GM12878 (cell line): ENCODE data around the gene SPATC1L. TPM values are rescaled to one million over a fixed set of nuclear protein-coding genes. Genes with fewer than 3 reads are reported as not detected.

Source experiments
- ATAC-seq: fragments of 200-7000 bp; cut with Tn5 transposase; 3 replicates; pipeline ENCODE4 v1.9.1; 2020; ENCODE audit warnings: mild to moderate bottlenecking, moderate library complexity
- BruUV-seq: library from RNA; stranded (reverse); fragments of 400-500 nt; replicated peaks from 2 replicates; lab custom pipeline; 2021; lab: Mats Ljungman, UMichigan
- CTCF ChIA-PET: fragments of 300-600 bp; sonication (Branson Sonifier 250); formaldehyde crosslinking; extraction: SDS; loops from one replicate; lab custom pipeline; 2021; ENCODE audit warnings: inconsistent platforms; lab: Yijun Ruan, JAX
- POLR2A ChIA-PET: fragments of 350-600 bp; formaldehyde crosslinking; extraction: SDS; loops from one replicate; lab custom pipeline; 2021; ENCODE audit warnings: inconsistent platforms; lab: Charles Lee
- RAD21 ChIA-PET: fragments of 300-600 bp; sonication (Branson Sonifier 250); formaldehyde crosslinking; loops from one replicate; lab custom pipeline; 2023; ENCODE audit warnings: antibody characterized with exemption; ENCODE audit not compliant: unreplicated experiment; lab: Charles Lee
- SMC1A ChIA-PET: fragments of 300-600 bp; sonication (Branson Sonifier 250); formaldehyde crosslinking; loops from one replicate; lab custom pipeline; 2023; ENCODE audit not compliant: unreplicated experiment, uncharacterized antibody; lab: Charles Lee
- DNase-seq: peaks from one replicate; pipeline ENCODE4 v3.0.0-alpha.2; 2011; ENCODE audit warnings: low read depth, low spot score
- FAIRE-seq: peaks from 3 replicates; lab custom pipeline; 2011; peaks lifted over from hg19 to GRCh38; lab: Jason Lieb, UNC
- H2AFZ ChIP-seq: 2 replicates; pipeline ENCODE4 v1.6.0; 2011; ENCODE audit warnings: low read depth, low read length, control low read depth; ENCODE audit not compliant: control insufficient read depth
- H3K27ac ChIP-seq: 2 replicates; pipeline ENCODE4 v1.5.1; 2011; ENCODE audit warnings: control low read depth; ENCODE audit not compliant: control insufficient read depth, insufficient read depth
- H3K27me3 ChIP-seq, 2 experiments: replicated peaks in 1 of 2; 2 replicates each; pipeline versions ENCODE4 v1.6.0 to v1.6.1; 2011; ENCODE audit warnings: low read length in 1 of 2; ENCODE audit not compliant: control insufficient read depth in 2 of 2, insufficient read depth in 2 of 2
- H3K36me3 ChIP-seq, 2 experiments: 2 replicates each; pipeline ENCODE4 v1.5.1; 2011; ENCODE audit warnings: low read length in 1 of 2; ENCODE audit not compliant: control insufficient read depth in 2 of 2, insufficient read depth in 2 of 2
- H3K4me1 ChIP-seq: 2 replicates; pipeline ENCODE4 v1.6.1; 2011; ENCODE audit warnings: mild to moderate bottlenecking, low read length, moderate library complexity, mixed read lengths; ENCODE audit not compliant: control insufficient read depth, insufficient read depth
- H3K4me2 ChIP-seq: 2 replicates; pipeline ENCODE4 v1.6.0; 2011; ENCODE audit warnings: control low read depth; ENCODE audit not compliant: control insufficient read depth, insufficient read depth
- H3K4me3 ChIP-seq: fragments of 200-600 bp; sonication (generic); 2 replicates; pipeline ENCODE4 v1.5.1; 2016
- H3K79me2 ChIP-seq: 2 replicates; pipeline ENCODE4 v1.6.0; 2011; ENCODE audit warnings: low read length; ENCODE audit not compliant: control insufficient read depth, insufficient read depth
- H3K9ac ChIP-seq: 2 replicates; pipeline ENCODE4 v1.8.0; 2011; ENCODE audit warnings: low read length, control low read depth, mixed read lengths; ENCODE audit not compliant: control insufficient read depth, insufficient read depth
- H3K9me3 ChIP-seq: replicated peaks from 3 replicates; pipeline ENCODE4 v1.5.1; 2011; ENCODE audit warnings: mild to moderate bottlenecking, low read length; ENCODE audit not compliant: control insufficient read depth, insufficient read depth
- H4K20me1 ChIP-seq: 2 replicates; pipeline ENCODE4 v1.6.0; 2011; ENCODE audit not compliant: control insufficient read depth, insufficient read depth
- BHLHE40 ChIP-seq, 2 experiments: fragments of 450-650 bp in 1 of 2; IDR thresholded peaks; 2 replicates each; pipeline ENCODE4 v1.6.1; 2011 to 2017; ENCODE audit warnings: low read depth in 2 of 2, borderline replicate concordance in 1 of 2, improper control_type of control experiment in 1 of 2, low read length in 1 of 2, mild to moderate bottlenecking in 1 of 2
- BMI1 ChIP-seq: fragments of 450-650 bp; IDR thresholded peaks from 2 replicates; pipeline ENCODE4 v1.6.1; 2016; ENCODE audit warnings: mild to moderate bottlenecking, moderate library complexity, borderline replicate concordance
- FOXK2 ChIP-seq: fragments of 450-650 bp; IDR thresholded peaks from 2 replicates; pipeline ENCODE4 v1.6.1; 2017; ENCODE audit warnings: mild to moderate bottlenecking, moderate library complexity
- NR2C1 ChIP-seq: fragments of 450-650 bp; IDR thresholded peaks from 2 replicates; pipeline ENCODE4 v1.6.1; 2017; ENCODE audit warnings: antibody characterized with exemption, mild to moderate bottlenecking, moderate library complexity
- RFX5 ChIP-seq: IDR thresholded peaks from 2 replicates; pipeline ENCODE4 v1.6.1; 2011; ENCODE audit warnings: low read depth, low read length, improper control_type of control experiment
- STAT1 ChIP-seq: fragments of 450-650 bp; conservative IDR thresholded peaks from 2 replicates; pipeline ENCODE4 v1.6.1; 2014; ENCODE audit warnings: antibody characterized with exemption, mild to moderate bottlenecking
- TARDBP ChIP-seq: IDR thresholded peaks from 2 replicates; pipeline ENCODE4 v1.6.1; 2016; ENCODE audit warnings: borderline replicate concordance
- WRNIP1 ChIP-seq: IDR thresholded peaks from 2 replicates; pipeline ENCODE4 v1.6.1; 2011; ENCODE audit warnings: low read depth, low read length, improper control_type of control experiment, borderline replicate concordance
- ZNF24 ChIP-seq: fragments of 450-650 bp; IDR thresholded peaks from 2 replicates; pipeline ENCODE4 v1.6.1; 2017; ENCODE audit warnings: antibody characterized with exemption, mild to moderate bottlenecking
- WGBS: methylation state at CpG from one replicate; pipeline ENCODE4 v1.1.6; 2016; ENCODE audit warnings: low lambda C conversion rate; ENCODE audit not compliant: insufficient replicate concordance, insufficient coverage; ENCODE audit errors: missing lambda C conversion rate; 5-methylcytosine and 5-hydroxymethylcytosine counted together
- in situ Hi-C: fragments of 300-500 bp; cut with MboI; formaldehyde crosslinking; loops from 9 replicates; pipeline ENCODE4 v1.14.3; 2018; ENCODE audit warnings: mixed read lengths
- intact Hi-C: fragments of 100-400 bp; cut with micrococcal nuclease; formaldehyde crosslinking; loops from one replicate; pipeline ENCODE4 v1.14.2; 2022; ENCODE audit not compliant: unreplicated experiment
- polyA plus RNA-seq, 11 experiments: library from polyadenylated mRNA; depleted of rRNA in 4 of 11; unstranded in 6 of 11; stranded (reverse) in 5 of 11; fragments of >200 nt; fragmentation: Nextera tagmentation in 4 of 11; fragmentation: Illumina TruSeq in 1 of 11; extraction: Ambion mirVana in 4 of 11; extraction: Trizol in 1 of 11; gene quantifications; 1 replicate in 1 of 11; 2 replicates in 10 of 11; pipeline versions ENCODE4 v1.2.1 to v1.2.3, GENCODE V29; 2011 to 2016; ENCODE audit warnings: inconsistent platforms in 2 of 11, missing spikeins in 2 of 11, low read depth in 1 of 11
- total RNA-seq, 4 experiments: library from RNA; depleted of rRNA in 3 of 4; stranded (reverse); fragments of >200 nt in 3 of 4; fragmentation: Illumina TruSeq in 1 of 4; extraction: Trizol in 1 of 4; gene quantifications; 2 replicates each; pipeline versions ENCODE4 v1.2.1 to v1.2.3, GENCODE V29; 2013 to 2021
- TF ChIP-seq, protein P1 (sequence below): fragments of 450-650 bp; IDR thresholded peaks from 2 replicates; pipeline ENCODE4 v1.6.1; 2014; ENCODE audit warnings: mild to moderate bottlenecking

The SPATC1L gene
- total and polyA plus RNA-seq, 10 of the 15 experiments (the other 5 are each of a cell fraction or from before 2014, with no cell fraction given): 1.4 to 16.0 (median 7.0) TPM; not detected in 2

DNA sequence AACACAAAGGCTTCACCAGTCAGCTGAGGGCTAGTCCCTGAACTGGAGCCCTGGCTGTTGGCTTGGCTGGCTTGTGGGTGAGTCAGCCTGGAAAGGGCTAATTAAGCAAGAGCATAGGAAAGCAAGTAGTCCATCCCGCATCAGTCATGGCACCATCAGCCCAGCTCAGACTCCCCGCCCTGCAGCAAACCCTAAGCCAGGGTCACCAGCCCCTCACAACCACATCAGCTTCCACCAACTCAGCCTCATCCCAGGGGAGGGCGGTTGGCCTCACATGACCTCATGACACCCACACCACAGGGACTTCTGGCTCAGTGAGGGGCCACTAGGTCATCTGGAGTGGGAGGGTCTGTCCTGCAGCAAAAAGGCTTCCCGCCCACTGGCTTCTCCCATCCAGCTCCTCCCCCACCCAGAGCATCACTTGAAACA, 7.0 kb upstream of the SPATC1L start:
- no peak for TF ChIP-seq STAT1
- TF ChIP-seq, protein P1, sequence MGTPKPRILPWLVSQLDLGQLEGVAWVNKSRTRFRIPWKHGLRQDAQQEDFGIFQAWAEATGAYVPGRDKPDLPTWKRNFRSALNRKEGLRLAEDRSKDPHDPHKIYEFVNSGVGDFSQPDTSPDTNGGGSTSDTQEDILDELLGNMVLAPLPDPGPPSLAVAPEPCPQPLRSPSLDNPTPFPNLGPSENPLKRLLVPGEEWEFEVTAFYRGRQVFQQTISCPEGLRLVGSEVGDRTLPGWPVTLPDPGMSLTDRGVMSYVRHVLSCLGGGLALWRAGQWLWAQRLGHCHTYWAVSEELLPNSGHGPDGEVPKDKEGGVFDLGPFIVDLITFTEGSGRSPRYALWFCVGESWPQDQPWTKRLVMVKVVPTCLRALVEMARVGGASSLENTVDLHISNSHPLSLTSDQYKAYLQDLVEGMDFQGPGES: no peak
- TF ChIP-seq TARDBP: no peak
- no peak for TF ChIP-seq WRNIP1
- TF ChIP-seq NR2C1: no peak
- no peak for TF ChIP-seq BMI1
- no peak for TF ChIP-seq FOXK2
- TF ChIP-seq ZNF24: no peak
- TF ChIP-seq BHLHE40 (IDR thresholded peaks at IDR 0.05; ENCODE audit: borderline replicate concordance in 1 of 2, low read depth in 2 of 2, low read length in 1 of 2): no peak
- no peak for TF ChIP-seq RFX5
- RAD21 ChIA-PET: no interaction called here
- BruUV-seq: no TSS peak
- Histone ChIP-seq H3K36me3 (peaks cover 11% of the 10 kb centered on the region in 2 experiments), H3K79me2 (no peaks in the 10 kb centered on the region), H3K9ac (no peak overlapping the region), H3K4me2 (no peak overlapping the region), H3K27ac (no peak overlapping the region), H3K4me3 (no peak overlapping the region), H4K20me1 (no peaks in the 10 kb centered on the region), H3K27me3 (no peaks in the 10 kb centered on the region), H3K9me3 (no peaks in the 10 kb centered on the region), H3K4me1 (no peaks in the 10 kb centered on the region), H2AFZ (no peak overlapping the region)
- DNase-seq (no peak), FAIRE-seq (no peak), ATAC-seq (no peak)
- POLR2A ChIA-PET: no interaction called here
- WGBS: 87% methylated on average over 4 of the region's 4 CpGs
- CTCF ChIA-PET: no interaction called here
- in situ Hi-C loops (no loop called here), intact Hi-C loops (no loop called here)
- SMC1A ChIA-PET: no interaction called here
